HAP-1 (cell line): Measurements from ENCODE around the gene CCDC14.
"Not testable (repeated sequence)": the region's sequence is repeated elsewhere in the genome, so short reads cannot be mapped to it uniquely, and the experiment has no call there.

Experiments used
- DNase-seq, 2 experiments: peaks; one replicate each; pipeline ENCODE4 v3.0.0-alpha.2; 2016 to 2020; ENCODE audit warnings: low spot score in 2 of 2
- H3K27me3 ChIP-seq: fragments of 250-450 bp; sonication (Bioruptor Pico); 2 replicates; pipeline ENCODE4 v1.5.1; 2020; ENCODE audit warnings: low read depth, mild to moderate bottlenecking, moderate library complexity
- H3K36me3 ChIP-seq: fragments of 250-450 bp; sonication (Bioruptor Pico); replicated peaks from 2 replicates; pipeline ENCODE4 v1.5.1; 2020; ENCODE audit warnings: mild to moderate bottlenecking
- H3K4me1 ChIP-seq: fragments of 250-450 bp; sonication (Bioruptor Pico); 2 replicates; pipeline ENCODE4 v1.5.1; 2020; ENCODE audit warnings: mild to moderate bottlenecking
- H3K4me3 ChIP-seq: fragments of 250-450 bp; sonication (Bioruptor Pico); 2 replicates; pipeline ENCODE4 v1.5.1; 2020; ENCODE audit warnings: mild to moderate bottlenecking, moderate library complexity
- H3K9me3 ChIP-seq: fragments of 250-450 bp; sonication (Bioruptor Pico); 2 replicates; pipeline ENCODE4 v1.5.1; 2020; ENCODE audit warnings: mild to moderate bottlenecking, moderate library complexity
- in situ Hi-C: fragments of 300-500 bp; cut with MboI; formaldehyde crosslinking; loops from 3 replicates; pipeline ENCODE4 v1.14.3; 2020; ENCODE audit warnings: low sequenced_read_pairs, inconsistent platforms, mixed read lengths

Gene CCDC14

GRCh38 chr3:123960781-123961507 lies at the start of gene CCDC14:
Gene CCDC14 (minus strand): TSS chr3:123961229. CDS start chr3:123961173, 56 bp downstream.
- Histone ChIP-seq H3K4me1 (peaks cover 5% of the 10 kb centered on the region), H3K9me3 (no peaks in the 10 kb centered on the region), H3K27me3 (no peaks in the 10 kb centered on the region), H3K36me3 (peaks cover 8% of the 10 kb centered on the region), H3K4me3 (peak within 1 kb of the TSS; percentile 84)
- peak; percentile 98 for DNase-seq
- in situ Hi-C loops, result no loop called here

- H3K27me3 ChIP-seq, H3K9me3 ChIP-seq: not testable (repeated sequence)
- in situ Hi-C loops, result loop anchor here (25.0 kb wide), 1 partner anchor 454 kb away; no protein-coding TSS in a partner anchor
Observed at GRCh38 chr3:124008321-124008720, 47.3 kb upstream of the CCDC14 start.

GRCh38 chr3:124007186-124007585 lies 46.2 kb upstream of the CCDC14 start:
- no peak for DNase-seq
- in situ Hi-C loops, result loop anchor here (25.0 kb wide), 1 partner anchor 455 kb away; no protein-coding TSS in a partner anchor

More at GRCh38 chr3:124008321-124008720, 47.3 kb upstream of the CCDC14 start:
- H3K4me3 ChIP-seq, H3K4me1 ChIP-seq, H3K36me3 ChIP-seq, DNase-seq: not testable (repeated sequence)

GRCh38 chr3:124002405-124003079 lies 41.5 kb upstream of the CCDC14 start:
- not testable (repeated sequence) for H3K27me3 ChIP-seq, H3K36me3 ChIP-seq, H3K4me3 ChIP-seq, H3K4me1 ChIP-seq, DNase-seq, H3K9me3 ChIP-seq
- in situ Hi-C loops, result loop anchor here (25.0 kb wide), 1 partner anchor 460 kb away; no protein-coding TSS in a partner anchor

More at GRCh38 chr3:124007186-124007585, 46.2 kb upstream of the CCDC14 start:
- Histone ChIP-seq H3K4me3 (no peak overlapping the region), H3K36me3 (no peaks in the 10 kb centered on the region), H3K9me3 (no peaks in the 10 kb centered on the region), H3K4me1 (no peaks in the 10 kb centered on the region; the same call in 1 of the 2 replicates), H3K27me3 (peaks cover 8% of the 10 kb centered on the region)

GRCh38 chr3:124001366-124001765 lies 40.3 kb upstream of the CCDC14 start:
- in situ Hi-C loops, result loop anchor here (25.0 kb wide), 1 partner anchor 461 kb away; no protein-coding TSS in a partner anchor
- not testable (repeated sequence) for DNase-seq, H3K9me3 ChIP-seq, H3K4me1 ChIP-seq, H3K36me3 ChIP-seq, H3K27me3 ChIP-seq, H3K4me3 ChIP-seq

- Histone ChIP-seq H3K4me1 (no peaks in the 10 kb centered on the region), H3K4me3 (no peak overlapping the region), H3K27me3 (peaks cover 16% of the 10 kb centered on the region), H3K9me3 (no peaks in the 10 kb centered on the region), H3K36me3 (no peaks in the 10 kb centered on the region)
- no peak for DNase-seq
- in situ Hi-C loops, result no loop called here
Observed at GRCh38 chr3:123997543-123997942, 36.5 kb upstream of the CCDC14 start.

- Histone ChIP-seq H3K4me1 (no peaks in the 10 kb centered on the region), H3K9me3 (no peaks in the 10 kb centered on the region), H3K27me3 (peaks cover 16% of the 10 kb centered on the region), H3K36me3 (no peaks in the 10 kb centered on the region), H3K4me3 (no peak overlapping the region)
- no peak for DNase-seq
- in situ Hi-C loops, result no loop called here
Observed at GRCh38 chr3:123993818-123994217, 32.8 kb upstream of the CCDC14 start.

GRCh38 chr3:123991730-123992588 lies 30.9 kb upstream of the CCDC14 start, which contains the start of gene ROPN1:
Gene ROPN1 (minus strand): TSS chr3:123992124. CDS start chr3:123980481, 11,643 bp downstream.
- H3K4me3 ChIP-seq, result not testable (repeated sequence)

GRCh38 chr3:123986427-123986826 lies 25.4 kb upstream of the CCDC14 start:
- in situ Hi-C loops, result no loop called here
- H3K27me3 ChIP-seq, result peaks cover 52% of the 10 kb centered on the region
- no peak overlapping the region for H3K4me3 ChIP-seq
- H3K9me3 ChIP-seq, result no peaks in the 10 kb centered on the region
- DNase-seq, result no peak
- no peaks in the 10 kb centered on the region for H3K4me1 ChIP-seq
- H3K36me3 ChIP-seq, result no peaks in the 10 kb centered on the region

More at GRCh38 chr3:123991730-123992588, 30.9 kb upstream of the CCDC14 start, which contains the start of gene ROPN1:
- H3K4me1 ChIP-seq, H3K9me3 ChIP-seq, DNase-seq, H3K36me3 ChIP-seq, in situ Hi-C loops: not testable (repeated sequence)
- H3K27me3 ChIP-seq, result peaks cover 22% of the 10 kb centered on the region

GRCh38 chr3:123984957-123985356 lies 23.9 kb upstream of the CCDC14 start:
- Histone ChIP-seq H3K9me3 (no peaks in the 10 kb centered on the region), H3K36me3 (no peaks in the 10 kb centered on the region), H3K4me1 (no peaks in the 10 kb centered on the region; the same call in 1 of the 2 replicates), H3K4me3 (no peak overlapping the region), H3K27me3 (peaks cover 61% of the 10 kb centered on the region)
- no peak for DNase-seq
- in situ Hi-C loops, result no loop called here

- H3K9me3 ChIP-seq, result no peaks in the 10 kb centered on the region
- DNase-seq, result no peak
- H3K27me3 ChIP-seq, result peaks cover 58% of the 10 kb centered on the region
- H3K4me1 ChIP-seq, result no peaks in the 10 kb centered on the region; the same call in 1 of the 2 replicates
- no peaks in the 10 kb centered on the region for H3K36me3 ChIP-seq
- in situ Hi-C loops, result no loop called here
- H3K4me3 ChIP-seq, result no peak overlapping the region
Observed at GRCh38 chr3:123984350-123984749, 23.3 kb upstream of the CCDC14 start.

- DNase-seq, H3K36me3 ChIP-seq, in situ Hi-C loops, H3K4me3 ChIP-seq, H3K9me3 ChIP-seq, H3K4me1 ChIP-seq: not testable (repeated sequence)
- H3K27me3 ChIP-seq, result peaks cover 48% of the 10 kb centered on the region
Observed at GRCh38 chr3:123981317-123981716, 20.3 kb upstream of the CCDC14 start.

- Histone ChIP-seq H3K36me3 (no peaks in the 10 kb centered on the region), H3K4me1 (no peaks in the 10 kb centered on the region; the same call in 1 of the 2 replicates), H3K27me3 (peaks cover 48% of the 10 kb centered on the region), H3K4me3 (no peak overlapping the region), H3K9me3 (no peaks in the 10 kb centered on the region)
- no peak for DNase-seq
- in situ Hi-C loops, result no loop called here
Observed at GRCh38 chr3:123980539-123980938, 19.5 kb upstream of the CCDC14 start.
